HG02981 (cell line): ENCODE measurements around the gene SNX15.
A peak's percentile ranks its signal among the peaks of the same experiment; 100 is the strongest.
"Not testable (repeated sequence)": the region's sequence is repeated elsewhere in the genome, so short reads cannot be mapped to it uniquely, and the experiment has no call there.

Experiments
- ATAC-seq: cut with Tn5 transposase; IDR thresholded peaks from one replicate; pipeline ENCODE4 v1.9.1; 2021; ENCODE audit warnings: mild to moderate bottlenecking, moderate library complexity; ENCODE audit not compliant: unreplicated experiment

SNX15 gene

GRCh38 chr11:65014726-65015227, 12.5 kb upstream of the SNX15 start:
- no peak for ATAC-seq

GRCh38 chr11:65016705-65017104, 10.5 kb upstream of the SNX15 start:
- no peak for ATAC-seq

DNA sequence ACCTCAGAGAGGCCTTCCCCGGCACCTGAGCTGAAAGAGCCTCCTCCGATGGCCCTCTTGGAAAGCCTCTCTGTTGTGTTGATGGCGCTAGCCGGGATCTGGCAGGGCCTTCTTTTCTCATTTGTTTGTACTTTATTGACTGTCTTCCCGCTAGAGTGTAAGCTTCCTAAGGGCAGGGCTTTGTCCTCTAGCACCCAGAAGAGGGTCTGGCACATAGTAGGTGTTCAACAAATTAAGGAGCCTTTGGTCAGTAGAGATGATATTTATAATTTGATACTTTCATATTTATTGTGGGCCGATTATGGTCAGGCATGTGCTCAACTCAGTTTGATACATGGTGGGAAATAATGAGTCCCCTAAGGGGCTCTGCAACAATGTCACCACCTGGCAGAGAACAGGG, 9.3 kb upstream of the SNX15 start:
- ATAC-seq, result no peak

GRCh38 chr11:65019824-65020223, 7.4 kb upstream of the SNX15 start:
- no peak for ATAC-seq

DNA sequence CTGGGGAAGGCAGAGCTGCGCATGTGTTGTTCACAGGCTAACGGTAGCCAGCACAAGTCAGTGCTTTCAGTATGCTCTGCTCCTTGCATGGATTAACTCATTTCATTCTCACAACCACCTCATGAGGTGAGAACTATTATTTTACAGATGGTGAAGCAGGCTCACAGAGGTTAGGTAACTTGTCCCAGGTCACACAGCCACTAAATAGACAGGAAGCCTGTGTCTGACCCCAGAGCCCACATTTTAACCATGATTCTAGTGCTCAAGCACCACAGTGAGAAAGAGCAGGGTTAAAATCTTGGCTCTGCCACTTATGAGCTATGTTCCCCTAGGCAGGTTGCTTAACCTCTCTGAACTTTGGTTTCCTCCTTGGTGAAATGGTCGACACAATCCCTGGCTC, 6.2 kb upstream of the SNX15 start:
- ATAC-seq, result no peak

DNA sequence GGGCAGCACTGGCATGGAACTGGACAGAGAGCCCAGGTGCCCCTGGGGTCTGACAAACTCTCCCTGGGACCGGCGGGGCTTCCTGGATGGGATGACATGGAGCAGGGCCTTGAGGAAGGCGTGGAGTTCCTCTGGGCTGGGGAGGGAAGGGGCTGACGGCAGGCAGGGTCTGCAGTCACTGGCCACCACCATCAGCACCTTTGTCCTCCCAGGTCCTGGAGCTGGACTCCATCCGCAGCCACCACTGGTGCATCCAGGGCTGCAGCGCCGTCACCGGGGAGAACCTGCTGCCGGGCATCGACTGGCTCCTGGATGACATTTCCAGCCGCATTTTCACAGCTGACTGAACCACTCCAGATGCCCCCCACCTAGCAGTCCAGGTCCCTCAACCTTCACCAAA, 5.7 kb upstream of the SNX15 start:
- ATAC-seq, result no peak

DNA sequence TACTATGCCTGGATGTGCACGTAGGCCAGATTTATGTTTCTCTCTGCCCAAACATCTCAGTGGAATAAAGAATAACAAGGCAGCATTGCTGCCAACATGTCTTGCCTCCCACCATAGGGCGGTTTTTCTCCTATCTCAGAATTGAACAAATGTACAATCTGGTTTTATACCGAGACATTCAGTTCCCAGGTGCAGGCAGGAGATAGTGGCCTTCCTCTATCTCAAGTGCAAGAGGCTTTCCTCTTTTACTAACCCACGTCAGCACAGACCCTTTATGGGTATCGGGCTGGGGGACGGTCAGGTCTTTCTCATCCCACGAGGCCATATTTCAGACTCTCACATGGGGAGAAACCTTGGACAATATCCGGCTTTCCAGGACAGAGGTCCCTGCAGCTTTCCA, 3.7 kb upstream of the SNX15 start:
- ATAC-seq, result not testable (repeated sequence)

GRCh38 chr11:65026810-65027209, 429 bp upstream of the SNX15 start:
- no peak for ATAC-seq

DNA sequence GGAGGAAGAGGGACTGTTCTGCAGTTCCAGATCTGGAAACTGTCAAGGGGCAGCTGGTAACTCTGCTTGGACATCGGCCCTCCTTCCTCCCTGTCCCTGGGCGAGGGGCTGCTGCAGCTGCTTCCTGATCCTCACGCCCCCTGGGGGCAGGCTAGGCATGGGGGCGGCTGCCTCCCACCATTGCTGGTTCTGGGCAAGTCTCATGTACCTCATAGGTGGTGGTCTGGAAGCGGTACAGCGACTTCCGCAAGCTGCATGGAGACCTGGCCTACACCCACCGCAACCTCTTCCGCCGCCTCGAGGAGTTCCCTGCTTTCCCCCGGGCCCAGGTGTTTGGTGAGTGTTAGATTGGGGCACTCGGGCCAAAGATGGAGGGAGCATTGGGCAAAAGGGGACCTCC, 5.0 kb downstream of the SNX15 start:
- no peak for ATAC-seq

DNA sequence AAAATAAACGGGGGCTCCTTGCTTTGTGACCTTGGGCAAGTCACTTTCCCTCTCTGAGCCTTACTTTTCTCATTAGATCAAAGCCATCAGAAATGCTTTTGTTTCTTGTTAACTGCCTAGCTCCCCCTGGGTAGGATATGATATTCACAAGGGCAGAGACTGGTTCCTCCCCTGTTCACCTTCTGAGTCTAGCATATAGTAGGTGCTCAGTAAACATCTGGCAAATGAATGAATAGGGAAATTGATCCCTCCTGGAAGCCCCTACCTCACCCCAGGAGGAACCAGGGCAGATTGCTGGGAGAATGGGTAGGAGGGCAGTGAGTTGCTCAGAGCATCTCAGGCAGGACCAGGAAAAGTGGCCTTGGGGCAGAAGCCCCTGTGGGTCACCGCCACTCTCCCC, 7.2 kb downstream of the SNX15 start:
- no peak for ATAC-seq

DNA sequence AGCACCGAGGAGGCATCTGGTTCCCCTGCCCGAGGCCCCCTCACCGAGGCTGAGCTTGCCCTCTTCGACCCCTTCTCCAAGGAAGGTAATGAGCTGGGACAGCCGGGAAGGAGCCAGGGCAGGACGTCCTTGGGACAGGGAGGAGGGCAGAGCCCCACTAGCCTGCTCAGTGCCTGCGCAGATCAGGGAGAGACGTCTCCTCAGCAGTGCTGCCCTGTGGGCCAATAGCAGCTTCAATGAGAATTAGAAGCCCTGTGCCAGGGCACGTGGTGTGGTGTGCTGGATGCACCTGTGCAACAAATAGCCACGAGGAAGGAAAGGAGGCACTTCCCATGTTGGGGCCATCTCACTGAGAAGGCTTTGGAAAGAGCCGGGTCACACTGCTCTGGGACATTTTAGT, 8.3 kb downstream of the SNX15 start:
- ATAC-seq, result no peak

DNA sequence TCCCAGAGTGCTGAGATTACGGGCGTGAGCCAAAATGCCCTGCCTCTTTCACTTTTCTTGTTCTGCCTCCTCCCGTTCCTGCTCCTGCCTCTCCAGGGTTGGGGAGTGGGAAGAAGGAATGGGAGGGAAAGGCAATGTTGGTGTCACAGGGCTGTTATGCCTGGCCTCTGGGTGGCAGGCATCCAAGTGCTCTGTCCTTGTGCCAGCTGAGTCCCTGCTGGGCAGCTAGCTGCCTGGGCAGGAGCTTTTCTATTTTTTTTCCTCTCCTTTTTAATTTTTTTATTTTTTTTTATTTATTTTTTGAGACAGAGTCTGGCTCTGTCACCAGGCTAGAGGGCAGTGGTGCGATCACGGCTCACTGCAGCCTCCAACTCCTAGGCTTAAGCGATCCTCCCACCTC, 9.7 kb downstream of the SNX15 start:
- no peak for ATAC-seq

DNA sequence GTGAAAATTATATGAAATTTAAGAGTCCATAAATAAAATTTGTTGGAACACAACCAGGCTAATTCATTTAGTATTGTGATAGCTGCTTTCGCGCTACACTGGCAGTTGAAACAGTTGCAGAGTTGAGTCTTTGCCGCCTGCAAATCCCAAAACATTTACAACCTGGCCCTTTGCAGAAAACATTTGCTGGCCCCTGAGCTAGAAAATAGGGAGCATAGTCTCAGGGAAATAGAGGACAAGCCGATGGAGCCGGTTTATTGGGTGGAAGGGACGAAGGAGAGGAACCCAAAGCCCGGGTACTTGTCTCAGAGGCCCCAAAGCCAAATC, 13.2 kb downstream of the SNX15 start:
- no peak for ATAC-seq

DNA sequence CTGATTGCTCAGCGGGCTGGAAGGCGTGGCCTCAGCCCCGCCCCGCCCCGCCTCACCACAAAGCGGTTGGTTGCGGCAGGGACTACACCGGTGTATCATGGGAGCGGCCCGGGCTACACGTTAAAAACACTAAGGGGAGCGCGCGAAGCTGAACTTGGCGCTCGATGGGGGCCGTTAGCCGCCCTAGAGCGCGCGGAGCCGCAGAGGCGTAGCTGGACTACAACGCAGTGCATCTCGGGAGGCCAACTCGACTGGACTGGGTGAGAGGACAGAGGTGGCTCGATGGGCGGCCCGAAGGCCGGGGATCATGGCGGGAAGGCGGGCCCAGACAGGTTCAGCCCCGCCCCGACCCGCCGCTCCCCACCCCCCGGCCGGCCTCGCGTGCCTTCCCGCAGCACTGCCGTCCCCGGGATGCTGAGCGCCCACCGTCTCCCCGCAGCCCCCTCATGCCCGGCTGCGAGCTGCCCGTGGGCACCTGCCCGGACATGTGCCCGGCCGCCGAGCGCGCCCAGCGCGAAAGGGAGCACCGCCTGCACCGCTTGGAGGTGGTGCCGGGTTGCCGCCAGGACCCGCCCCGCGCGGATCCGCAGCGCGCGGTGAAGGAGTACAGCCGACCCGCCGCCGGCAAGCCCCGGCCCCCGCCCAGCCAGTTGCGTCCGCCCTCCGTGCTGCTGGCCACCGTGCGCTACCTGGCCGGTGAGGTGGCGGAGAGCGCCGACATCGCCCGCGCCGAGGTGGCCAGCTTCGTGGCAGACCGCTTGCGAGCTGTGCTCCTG, 13.8 kb downstream of the SNX15 start, which contains the start of gene SAC3D1:
Gene SAC3D1, plus strand, starts transcription at position 364 of the 776 bp plus-strand sequence. Its CDS starts 83 bp downstream, at position 447.
- peak; percentile 91 for ATAC-seq

DNA sequence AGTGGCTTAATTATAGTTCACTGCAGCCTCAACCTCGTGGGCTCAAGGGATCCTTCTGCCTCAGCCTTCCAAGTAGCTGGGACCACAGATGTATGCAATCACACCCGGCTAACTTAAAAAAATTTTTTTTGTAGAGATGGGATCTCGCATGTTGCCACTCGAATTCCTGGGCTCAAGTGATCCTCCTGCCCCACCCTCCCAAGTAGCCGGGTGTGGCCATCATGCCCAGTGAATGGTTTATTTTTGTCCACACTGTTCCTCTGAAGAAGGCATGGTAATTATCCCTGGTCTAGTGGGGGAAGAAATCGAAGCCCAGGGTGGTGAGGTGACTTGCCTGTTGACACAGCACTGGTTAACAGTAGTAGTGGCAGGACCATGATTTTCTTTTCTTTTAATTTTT, 15.7 kb downstream of the SNX15 start:
- ATAC-seq, result no peak

DNA sequence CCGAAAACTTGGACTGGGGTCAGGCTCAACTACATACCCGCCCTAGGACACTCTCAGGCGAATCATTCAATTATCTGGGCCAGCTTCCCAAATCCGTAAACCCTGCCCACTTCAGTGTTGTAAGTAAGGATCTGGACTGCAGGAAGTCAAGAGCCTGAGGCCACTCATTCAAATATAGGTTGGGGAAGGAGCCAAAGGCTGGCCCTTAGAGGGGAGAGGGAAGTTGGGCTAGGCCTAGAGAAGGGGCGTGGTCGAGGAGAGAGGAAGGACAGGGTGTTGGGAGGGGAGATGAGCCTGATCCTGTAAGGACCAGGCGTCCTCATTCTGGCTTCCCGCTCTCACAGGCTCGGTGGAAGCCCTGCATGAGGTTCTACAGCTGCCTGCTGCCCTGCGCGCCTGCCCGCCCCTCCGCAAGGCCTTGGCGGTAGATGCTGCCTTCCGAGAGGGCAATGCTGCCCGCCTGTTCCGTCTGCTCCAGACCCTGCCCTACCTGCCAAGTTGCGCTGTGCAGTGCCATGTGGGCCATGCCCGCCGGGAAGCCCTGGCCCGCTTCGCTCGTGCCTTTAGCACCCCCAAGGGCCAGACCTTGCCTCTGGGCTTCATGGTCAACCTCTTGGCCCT, 16.8 kb downstream of the SNX15 start:
- ATAC-seq, result no peak

- ATAC-seq, result no peak
Observed at GRCh38 chr11:65045061-65045460, 17.8 kb downstream of the SNX15 start.

DNA sequence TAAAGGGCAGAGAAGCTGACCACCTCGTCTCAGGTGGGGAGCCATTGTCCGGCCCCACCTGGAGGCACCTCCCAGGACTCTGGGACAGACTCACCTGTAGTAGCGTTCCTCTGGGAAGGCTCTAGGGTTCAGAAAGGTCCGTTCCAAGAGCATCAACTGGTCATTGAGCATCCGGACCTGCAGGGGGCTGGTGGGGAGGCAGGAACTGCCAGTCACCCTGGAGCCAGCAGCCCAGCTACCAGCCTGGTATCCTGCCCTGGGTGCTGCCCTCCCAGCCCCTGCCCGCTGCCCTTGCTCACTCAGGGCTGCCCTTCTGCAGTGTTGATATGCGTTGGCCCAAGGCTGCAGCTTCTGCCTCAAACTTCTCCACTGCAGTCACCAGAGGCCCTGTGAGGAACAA, 18.5 kb downstream of the SNX15 start:
- no peak for ATAC-seq

GRCh38 chr11:65047581-65048422, 20.6 kb downstream of the SNX15 start:
- ATAC-seq, result no peak

DNA sequence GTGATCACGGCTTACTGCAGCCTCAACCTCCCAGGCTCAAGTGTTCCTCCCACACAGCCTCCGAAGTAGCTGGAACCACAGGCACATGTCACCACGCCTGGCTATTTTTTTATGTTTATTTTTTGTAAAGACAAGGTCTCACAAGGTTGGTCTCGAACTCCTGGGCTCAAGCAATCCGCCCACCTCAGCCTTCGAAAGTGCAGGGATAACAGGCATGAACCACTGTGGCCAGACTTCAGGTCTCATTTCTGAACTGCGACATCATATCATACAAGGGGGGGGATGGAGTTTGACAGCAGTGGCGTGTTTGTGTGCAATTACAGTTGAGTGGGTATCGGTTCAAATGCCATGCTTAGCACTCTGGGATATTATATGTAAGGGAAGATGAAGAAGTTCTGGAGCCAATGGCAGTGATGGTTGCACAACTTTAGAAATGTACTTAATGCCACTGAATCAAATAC, 24.2 kb downstream of the SNX15 start:
- no peak for ATAC-seq

DNA sequence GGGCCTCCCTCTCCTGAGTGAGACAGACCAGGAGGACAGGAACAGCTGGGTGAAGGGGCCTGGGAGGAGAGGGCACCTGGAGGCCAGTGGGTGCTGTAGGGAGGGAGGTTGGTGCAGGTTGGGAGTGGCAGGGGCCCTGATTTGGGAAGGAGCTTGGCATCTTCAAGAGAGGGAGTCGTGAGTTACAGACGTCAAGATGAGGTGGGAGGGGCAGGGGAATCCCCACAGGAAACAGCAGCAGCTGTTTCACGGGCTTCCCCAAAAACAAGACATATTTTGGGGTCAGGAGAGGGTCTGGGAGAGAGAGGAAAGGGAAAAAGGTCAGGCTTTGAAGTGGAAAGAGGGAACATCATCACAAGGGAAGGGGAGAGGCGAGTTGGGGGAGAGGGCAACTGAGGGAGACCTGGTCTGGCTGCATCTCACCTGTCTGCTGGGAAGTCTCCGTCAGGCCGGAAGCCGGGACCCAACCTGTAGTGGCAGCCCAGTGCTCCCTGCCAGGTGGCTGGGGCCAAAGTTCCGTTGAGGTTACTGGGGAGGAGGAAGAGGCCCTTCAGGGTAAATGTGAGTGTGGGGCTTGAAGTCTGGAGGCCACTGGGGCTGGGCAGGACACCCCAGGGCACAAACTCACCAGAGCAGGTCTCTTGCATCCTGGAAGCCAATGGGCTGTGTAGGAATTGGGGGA, 26.7 kb downstream of the SNX15 start:
- ATAC-seq, result no peak
